Adrenal gland (tissue), 12 donors: Measurements from ENCODE around the gene PLOD2. TPM values are rescaled to one million over a fixed set of nuclear protein-coding genes. Genes with fewer than 3 reads are reported as not detected.

Experiments
- DNase-seq, 7 donors: peaks; one replicate each; pipeline ENCODE4 v3.0.0-alpha.2; 2019 to 2020
- H3K27ac ChIP-seq, 5 donors: fragments of 200-600 bp; sonication (generic) in 4 of 5; 1 replicate in 3 of 5; 2 replicates in 2 of 5; pipeline versions ENCODE4 v1.5.1 to v1.8.0; 2016 to 2020; ENCODE audit warnings: mild to moderate bottlenecking in 1 of 5
- H3K27me3 ChIP-seq: fragments of 200-600 bp; 2 replicates; pipeline ENCODE4 v1.8.0; 2021
- H3K36me3 ChIP-seq, 2 donors: fragments of 200-600 bp; replicated peaks in 1 of 2; 1 replicate in 1 of 2; 2 replicates in 1 of 2; pipeline versions ENCODE4 v1.5.1 to v1.8.0; 2018 to 2022
- H3K4me1 ChIP-seq, 2 donors: fragments of 200-600 bp; replicated peaks in 1 of 2; 1 replicate in 1 of 2; 2 replicates in 1 of 2; pipeline versions ENCODE4 v1.5.1 to v1.8.0; 2018 to 2021
- H3K4me3 ChIP-seq, 4 donors: fragments of 200-600 bp; sonication (generic) in 3 of 4; one replicate each; pipeline ENCODE4 v1.5.1; 2016 to 2018
- H3K9me3 ChIP-seq, 3 donors: fragments of 200-600 bp; sonication (generic) in 1 of 3; replicated peaks in 1 of 3; 1 replicate in 2 of 3; 2 replicates in 1 of 3; pipeline versions ENCODE4 v1.5.1 to v1.8.0; 2016 to 2021
- CTCF ChIP-seq, 6 experiments: fragments of 450-650 bp in 4 of 6; fragments of 200-600 bp in 2 of 6; sonication (generic) in 1 of 6; IDR thresholded peaks; 1 replicate in 5 of 6; 2 replicates in 1 of 6; pipeline versions ENCODE4 v1.5.1 to v1.8.0; 2016 to 2021; ENCODE audit warnings: antibody characterized with exemption in 6 of 6, mild to moderate bottlenecking in 2 of 6, moderate library complexity in 1 of 6
- POLR2A ChIP-seq, 2 donors: fragments of 450-650 bp; IDR thresholded peaks; one replicate each; pipeline ENCODE4 v1.6.1; 2017; ENCODE audit warnings: antibody characterized with exemption in 2 of 2, mild to moderate bottlenecking in 2 of 2, moderate library complexity in 1 of 2
- WGBS, 4 donors: extraction: QIAGEN DNeasy Blood & Tissue Kit in 2 of 4; methylation state at CpG; one replicate each; pipeline versions ENCODE4 v1.1.5 to v1.1.7; 2013 to 2017; 5-methylcytosine and 5-hydroxymethylcytosine counted together
- intact Hi-C, 2 donors: fragments of 100-400 bp; cut with DNase I; formaldehyde crosslinking; loops; one replicate each; pipeline versions ENCODE4 v1.14.1 to v1.15.0; 2022 to 2023
- polyA plus RNA-seq, 3 donors: library from polyadenylated mRNA; stranded (reverse); fragments of 200-250 nt in 2 of 3; fragments of 350-450 nt in 1 of 3; fragmentation: Illumina TruSeq in 1 of 3; extraction: RNeasy Lipid Tissue Mini Kit (QIAGEN cat#74804) in 1 of 3; gene quantifications; one replicate each; pipeline ENCODE4 v1.2.3, GENCODE V29; 2013 to 2014
- total RNA-seq, 9 donors: library from RNA; depleted of rRNA in 4 of 9; stranded (reverse); fragments of >200 nt in 4 of 9; fragments of 120-200 nt in 1 of 9; fragmentation: NEBNext Ultra II Directional in 1 of 9; extraction: Animal tissue kit (Norgen Biotek cat#: 25700) in 1 of 9; gene quantifications; one replicate each; pipeline versions ENCODE4 v1.1.0 to v1.2.4, GENCODE V29; 2013 to 2023
- donor health status: healthy with polysubstance abuse.
- donor health status: Bipolar disorder and iron deficiency.
- donor health status: DM: yes; HTN: yes; CAD: no.
- donor health status: DM: no; HTN: no; CAD: no.
- donor health status: DM: no; HTN: no; CAD: no.
- donor health status: DM: yes; HTN: yes; CAD: no.

The PLOD2 gene
- total and polyA plus RNA-seq, 12 donors, result 23.1 to 79.0 (median 41.7) TPM

GRCh38 chr3:146159037-146159436 lies 1.9 kb downstream of the PLOD2 start:
- 74 to 85% (median 81%) methylated on average over 4 of the region's 4 CpGs for WGBS, 4 donors
- DNase-seq, result no peak
- intact Hi-C loops, result no loop called here
- Histone ChIP-seq H3K36me3 (no peaks in the 10 kb centered on the region), H3K27me3 (no peaks in the 10 kb centered on the region), H3K4me1 (peaks cover 32 to 47% of the 10 kb centered on the region in 2 donors), H3K27ac (peak overlapping the region in 2 of 5 donors; percentile 93 to 95), H3K9me3 (no peaks in the 10 kb centered on the region), H3K4me3 (peak overlapping the region in 1 of 4 donors; percentile 71)
- TF ChIP-seq POLR2A (IDR thresholded peaks at IDR 0.05) (no peak), CTCF (IDR thresholded peaks at IDR 0.05) (no peak)

- WGBS, 4 donors, result 67 to 90% (median 76%) methylated on average over 2 of the region's 2 CpGs
- Histone ChIP-seq H3K27ac (peak overlapping the region in 2 of 5 donors; percentile 5 to 61), H3K4me1 (peaks cover 31 to 45% of the 10 kb centered on the region in 2 donors), H3K9me3 (no peaks in the 10 kb centered on the region), H3K27me3 (no peaks in the 10 kb centered on the region), H3K36me3 (no peaks in the 10 kb centered on the region), H3K4me3 (no peak overlapping the region)
- no peak for DNase-seq
- TF ChIP-seq CTCF (IDR thresholded peaks at IDR 0.05) (no peak), POLR2A (IDR thresholded peaks at IDR 0.05) (no peak)
- intact Hi-C loops, result no loop called here
Observed at GRCh38 chr3:146157325-146158060, 3.5 kb downstream of the PLOD2 start.

GRCh38 chr3:146156666-146157314 lies 4.2 kb downstream of the PLOD2 start:
- 40 to 66% (median 52%) methylated on average over 3 of the region's 3 CpGs for WGBS, 4 donors
- TF ChIP-seq CTCF (IDR thresholded peaks at IDR 0.05) (no peak), POLR2A (IDR thresholded peaks at IDR 0.05) (no peak)
- Histone ChIP-seq H3K36me3 (no peaks in the 10 kb centered on the region), H3K27me3 (no peaks in the 10 kb centered on the region), H3K9me3 (no peaks in the 10 kb centered on the region), H3K4me3 (no peak overlapping the region), H3K27ac (peak overlapping the region in 3 of 5 donors; percentile 11 to 61 (median 14)), H3K4me1 (peaks cover 24 to 38% of the 10 kb centered on the region in 2 donors)
- no peak for DNase-seq
- intact Hi-C loops, result no loop called here

- intact Hi-C loops, result no loop called here
- no peak for TF ChIP-seq CTCF (IDR thresholded peaks at IDR 0.05)
- TF ChIP-seq POLR2A (IDR thresholded peaks at IDR 0.05), result no peak
- no peaks in the 10 kb centered on the region for H3K9me3 ChIP-seq
- WGBS, 4 donors, result 72 to 90% (median 79%) methylated on average over 4 of the region's 4 CpGs
- no peaks in the 10 kb centered on the region for H3K27me3 ChIP-seq
- H3K27ac ChIP-seq, result peak overlapping the region in 3 of 5 donors; percentile 11 to 61 (median 14)
- H3K4me3 ChIP-seq, result no peak overlapping the region
- no peak for DNase-seq
- H3K4me1 ChIP-seq, result peaks cover 24 to 38% of the 10 kb centered on the region in 2 donors
- H3K36me3 ChIP-seq, result no peaks in the 10 kb centered on the region
Observed at GRCh38 chr3:146156095-146156494, 4.9 kb downstream of the PLOD2 start.
